BJ (cell line): ENCODE results near the gene ZBTB7A. TPM values are rescaled to one million over a fixed set of nuclear protein-coding genes. Genes with fewer than 3 reads are reported as not detected.

Experiments used
- CTCF ChIA-PET: fragments of 350-600 bp; formaldehyde crosslinking; extraction: SDS; loops from one replicate; lab custom pipeline; 2021; ENCODE audit warnings: antibody characterized with exemption, inconsistent platforms; lab: Yijun Ruan, JAX
- POLR2A ChIA-PET: fragments of 300-600 bp; sonication (Branson Sonifier 250); formaldehyde crosslinking; extraction: SDS; loops from one replicate; lab custom pipeline; 2021; ENCODE audit warnings: antibody characterized with exemption; lab: Charles Lee
- DNase-seq: peaks from one replicate; pipeline ENCODE4 v3.0.0-alpha.2; 2011; ENCODE audit warnings: low read depth
- H3K27me3 ChIP-seq: 2 replicates; pipeline ENCODE4 v1.6.0; 2011; ENCODE audit warnings: low read length; ENCODE audit not compliant: control insufficient read depth, insufficient read depth
- H3K36me3 ChIP-seq: 2 replicates; pipeline ENCODE4 v1.5.1; 2011; ENCODE audit warnings: low read length; ENCODE audit not compliant: control insufficient read depth, insufficient read depth
- H3K4me3 ChIP-seq: 2 replicates; pipeline ENCODE4 v1.5.1; 2011; ENCODE audit warnings: low read depth, mild to moderate bottlenecking, control low read depth, low read length
- polyA plus RNA-seq: library from polyadenylated mRNA; depleted of rRNA; stranded (reverse); fragments of >200 nt; gene quantifications from 2 replicates; pipeline ENCODE4 v1.2.3, GENCODE V29; 2011
- TF ChIP-seq, protein P1 (sequence below): IDR thresholded peaks from 2 replicates; pipeline ENCODE4 v1.5.1; 2011; ENCODE audit warnings: low read depth, mild to moderate bottlenecking, control low read depth, inconsistent platforms, low read length, moderate library complexity; ENCODE audit not compliant: insufficient read depth

Gene ZBTB7A
- polyA plus RNA-seq, 1 experiment: 7.5 TPM

DNA sequence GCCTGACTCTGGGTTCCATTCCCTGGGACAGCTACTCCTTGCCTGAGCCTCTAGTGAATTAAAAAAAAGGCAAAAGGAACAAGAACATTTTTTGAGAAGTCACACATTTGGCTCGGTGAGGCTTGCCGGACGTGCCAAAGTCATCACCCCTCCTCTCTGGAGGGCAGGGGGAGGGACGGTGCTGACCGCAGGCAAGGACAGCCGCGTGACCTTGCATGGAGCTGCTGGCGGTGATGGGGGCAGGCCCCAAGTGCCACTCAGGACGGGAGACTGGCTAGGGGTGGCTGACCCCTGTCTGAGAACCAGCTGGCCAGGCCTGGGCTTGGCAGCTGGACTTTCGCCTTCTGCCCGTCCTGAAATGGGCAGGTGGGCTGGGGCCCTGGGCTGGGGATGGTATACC lies 30.8 kb upstream of the ZBTB7A start:
- Histone ChIP-seq H3K36me3 (peaks cover 40% of the 10 kb centered on the region), H3K27me3 (no peaks in the 10 kb centered on the region), H3K4me3 (no peak overlapping the region)
- POLR2A ChIA-PET: no interaction called here
- TF ChIP-seq, protein P1, sequence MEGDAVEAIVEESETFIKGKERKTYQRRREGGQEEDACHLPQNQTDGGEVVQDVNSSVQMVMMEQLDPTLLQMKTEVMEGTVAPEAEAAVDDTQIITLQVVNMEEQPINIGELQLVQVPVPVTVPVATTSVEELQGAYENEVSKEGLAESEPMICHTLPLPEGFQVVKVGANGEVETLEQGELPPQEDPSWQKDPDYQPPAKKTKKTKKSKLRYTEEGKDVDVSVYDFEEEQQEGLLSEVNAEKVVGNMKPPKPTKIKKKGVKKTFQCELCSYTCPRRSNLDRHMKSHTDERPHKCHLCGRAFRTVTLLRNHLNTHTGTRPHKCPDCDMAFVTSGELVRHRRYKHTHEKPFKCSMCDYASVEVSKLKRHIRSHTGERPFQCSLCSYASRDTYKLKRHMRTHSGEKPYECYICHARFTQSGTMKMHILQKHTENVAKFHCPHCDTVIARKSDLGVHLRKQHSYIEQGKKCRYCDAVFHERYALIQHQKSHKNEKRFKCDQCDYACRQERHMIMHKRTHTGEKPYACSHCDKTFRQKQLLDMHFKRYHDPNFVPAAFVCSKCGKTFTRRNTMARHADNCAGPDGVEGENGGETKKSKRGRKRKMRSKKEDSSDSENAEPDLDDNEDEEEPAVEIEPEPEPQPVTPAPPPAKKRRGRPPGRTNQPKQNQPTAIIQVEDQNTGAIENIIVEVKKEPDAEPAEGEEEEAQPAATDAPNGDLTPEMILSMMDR: no peak
- CTCF ChIA-PET: no interaction called here
- DNase-seq: no peak

DNA sequence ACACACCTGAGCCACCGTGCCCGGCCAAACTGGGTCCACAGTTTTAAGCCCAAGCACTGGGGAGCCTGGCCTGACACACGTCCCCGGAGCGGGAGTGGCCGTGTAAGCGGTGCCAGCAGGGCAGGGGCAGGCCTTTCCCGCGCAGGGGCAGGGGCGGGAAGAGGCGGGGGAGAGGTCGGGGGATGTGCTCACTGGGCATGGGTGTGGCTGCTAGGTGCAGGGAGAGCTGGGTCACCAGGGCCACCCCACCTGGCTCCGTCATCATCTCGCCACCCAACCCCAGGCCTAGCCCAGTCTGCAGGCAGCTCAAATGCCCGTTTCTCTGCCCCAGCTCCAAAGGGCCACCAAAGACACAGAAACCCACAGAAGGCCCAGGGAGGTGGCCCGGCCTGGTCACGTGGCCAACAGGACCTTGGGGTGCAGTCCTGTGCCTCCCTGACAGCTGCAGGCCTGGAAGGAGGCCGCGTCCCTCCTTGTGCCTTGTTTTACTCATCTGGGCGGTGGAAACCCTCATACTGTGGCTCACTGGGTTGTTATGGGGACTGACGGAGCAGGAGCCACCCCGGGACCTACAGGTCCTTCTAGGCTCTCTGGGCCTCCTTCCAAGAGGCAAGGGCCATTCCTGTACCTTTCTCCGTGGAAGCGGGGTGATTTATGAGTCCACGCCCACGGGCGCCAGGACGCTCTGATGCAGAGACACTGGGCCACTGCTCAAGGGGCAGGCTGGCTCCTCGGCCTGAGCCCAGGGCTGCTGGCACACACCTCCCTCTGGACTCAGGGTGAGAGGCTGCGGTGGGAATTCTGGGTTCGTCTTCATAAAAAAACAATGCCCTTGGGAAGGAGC lies 29.6 kb upstream of the ZBTB7A start:
- TF ChIP-seq, protein P1: no peak
- no peak for DNase-seq
- peaks cover 31% of the 10 kb centered on the region for H3K36me3 ChIP-seq
- no peaks in the 10 kb centered on the region for H3K27me3 ChIP-seq
- ChIA-PET CTCF (interaction anchor here (0.7 to 1.2 kb wide), 2 partner anchors 8 to 529 kb away, joined by 3 to 5 read pairs; no protein-coding TSS in a partner anchor), POLR2A (no interaction called here)
- no peak overlapping the region for H3K4me3 ChIP-seq

DNA sequence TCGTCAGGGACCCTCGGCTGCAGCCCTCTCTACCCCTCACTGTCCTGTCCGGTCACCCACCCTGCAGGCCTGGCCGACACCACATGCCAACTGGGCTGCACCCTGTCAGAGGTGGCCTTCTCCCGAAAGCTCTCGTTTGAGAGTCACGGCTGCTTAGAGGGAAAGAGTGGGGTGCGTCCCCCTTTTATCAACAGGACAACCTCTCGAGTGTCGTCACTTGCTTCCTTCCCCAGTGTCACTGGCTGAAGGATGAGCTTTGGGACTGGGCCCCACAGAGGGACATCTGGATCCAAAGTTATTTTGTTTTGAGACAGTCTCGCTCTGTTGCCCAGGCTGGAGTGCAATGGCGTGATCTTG lies 28.8 kb upstream of the ZBTB7A start:
- Histone ChIP-seq H3K27me3 (no peaks in the 10 kb centered on the region), H3K36me3 (peaks cover 27% of the 10 kb centered on the region), H3K4me3 (no peak overlapping the region)
- ChIA-PET POLR2A (no interaction called here), CTCF (interaction anchor here (1.2 kb wide), 1 partner anchor 9 kb away, joined by 5 read pairs; no protein-coding TSS in a partner anchor)
- DNase-seq: no peak
- TF ChIP-seq, protein P1: no peak

GRCh38 chr19:4094761-4095487 lies 28.2 kb upstream of the ZBTB7A start:
- H3K36me3 ChIP-seq: peaks cover 26% of the 10 kb centered on the region
- no peaks in the 10 kb centered on the region for H3K27me3 ChIP-seq
- DNase-seq: no peak
- ChIA-PET CTCF (interaction anchor here (1.2 kb wide), 1 partner anchor 9 kb away, joined by 5 read pairs; no protein-coding TSS in a partner anchor), POLR2A (no interaction called here)
- no peak overlapping the region for H3K4me3 ChIP-seq
- TF ChIP-seq, protein P1: no peak

DNA sequence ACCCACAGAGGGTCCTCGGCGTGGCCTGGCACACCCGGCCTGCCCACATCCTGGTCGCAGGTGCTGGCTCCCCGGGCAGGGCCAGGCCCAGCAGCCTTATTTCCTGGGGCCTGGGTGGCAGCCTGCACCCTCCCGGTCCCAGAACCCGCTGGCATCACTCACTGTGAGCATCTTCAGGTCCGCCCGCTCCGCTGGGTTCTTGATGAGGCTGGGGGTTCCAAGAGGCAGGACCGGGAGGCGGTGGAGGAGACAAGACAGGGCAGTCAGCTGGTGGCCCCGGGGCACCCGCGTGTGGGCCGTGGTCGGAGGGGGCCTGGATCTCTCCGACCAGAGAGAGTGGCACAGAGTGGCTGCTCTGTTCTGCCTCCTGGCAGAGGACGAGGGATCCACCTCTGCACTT lies 27.6 kb upstream of the ZBTB7A start:
- Histone ChIP-seq H3K27me3 (no peaks in the 10 kb centered on the region), H3K4me3 (no peak overlapping the region), H3K36me3 (peaks cover 27% of the 10 kb centered on the region)
- DNase-seq: no peak
- ChIA-PET POLR2A (no interaction called here), CTCF (no interaction called here)
- TF ChIP-seq, protein P1: no peak
